ENCODE results near the gene ARFGAP1. TPM values are rescaled to one million over a fixed set of nuclear protein-coding genes. Genes with fewer than 3 reads are reported as not detected.
"Not testable (repeated sequence)": the region's sequence is repeated elsewhere in the genome, so short reads cannot be mapped to it uniquely, and the experiment has no call there.

The ARFGAP1 gene
- total and polyA plus RNA-seq, 3 experiments from 2014 or later, result 22.7 to 77.5 (median 71.0) TPM

DNA sequence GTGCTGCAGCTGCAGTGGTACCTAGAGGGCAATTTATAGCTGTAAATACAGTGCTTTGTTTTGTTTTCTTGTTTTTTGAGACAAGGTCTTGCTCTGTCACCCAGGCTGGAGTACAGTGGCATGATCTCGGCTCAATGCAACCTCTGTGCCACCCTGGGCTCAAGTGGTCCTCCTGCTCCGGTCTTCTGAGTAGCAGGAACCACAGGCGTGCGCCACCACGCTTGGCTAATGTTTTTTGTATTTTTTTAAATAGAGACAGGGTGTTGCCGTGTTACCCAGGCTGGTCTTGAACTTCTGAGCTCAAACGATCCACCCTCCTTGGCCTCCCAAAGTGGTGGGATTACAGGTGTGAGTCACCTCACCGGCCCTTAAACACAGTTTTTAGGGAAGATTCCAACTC, 61.7 kb downstream of the ARFGAP1 start:
- POLR2A ChIA-PET, result no interaction called here
- no peak for DNase-seq
- Histone ChIP-seq H3K27ac (ENCODE audit: low read depth, low read length) (no peak overlapping the region), H3K4me3 (ENCODE audit: low read length) (no peak overlapping the region), H3K36me3 (ENCODE audit: insufficient read depth, low read length) (no peaks in the 10 kb centered on the region), H3K27me3 (ENCODE audit: insufficient read depth, low read length, poor library complexity, severe bottlenecking) (no peaks in the 10 kb centered on the region), H3K4me1 (ENCODE audit: insufficient read depth, low read length) (no peaks in the 10 kb centered on the region), H3K9me3 (ENCODE audit: low read length) (no peaks in the 10 kb centered on the region)
- CTCF ChIA-PET, result no interaction called here
- peaks cover 4 to 10% (median 7%) of the 10 kb centered on the region in 5 donors for H3K9me3 Mint-ChIP-seq
- H3K27ac Mint-ChIP-seq, result no peak overlapping the region
- H3K27me3 Mint-ChIP-seq, result peaks cover 8 to 47% of the 10 kb centered on the region in 2 donors
- H3K4me3 Mint-ChIP-seq, result no peak overlapping the region
- peaks cover 0 to 7% (median 0%) of the 10 kb centered on the region in 3 donors for H3K36me3 Mint-ChIP-seq
- no peaks in the 10 kb centered on the region for H3K4me1 Mint-ChIP-seq

DNA sequence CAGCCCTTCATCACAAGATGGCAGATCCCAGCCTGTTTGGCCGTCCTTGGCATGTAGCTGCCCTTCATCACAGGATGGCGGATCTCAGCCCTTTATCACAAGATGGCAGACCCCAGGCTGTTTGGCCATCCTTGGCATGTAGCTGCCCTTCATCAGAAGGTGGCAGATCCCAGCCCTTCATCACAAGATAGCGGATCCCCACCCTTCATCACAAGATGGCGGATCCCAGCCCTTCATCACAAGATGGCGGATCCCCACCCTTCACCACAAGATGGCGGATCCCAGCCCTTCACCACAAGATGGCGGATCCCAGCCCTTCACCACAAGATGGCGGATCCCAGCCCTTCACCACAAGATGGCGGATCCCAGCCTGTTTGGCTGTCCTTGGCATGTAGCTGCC, 62.4 kb downstream of the ARFGAP1 start:
- H3K36me3 Mint-ChIP-seq; POLR2A ChIA-PET; H3K4me3 ChIP-seq (ENCODE audit: low read length); H3K27ac ChIP-seq (ENCODE audit: low read depth, low read length); H3K27ac Mint-ChIP-seq; H3K9me3 ChIP-seq (ENCODE audit: low read length); CTCF ChIA-PET; H3K27me3 ChIP-seq (ENCODE audit: insufficient read depth, low read length, poor library complexity, severe bottlenecking); DNase-seq; H3K4me1 ChIP-seq (ENCODE audit: insufficient read depth, low read length); H3K4me3 Mint-ChIP-seq; H3K4me1 Mint-ChIP-seq; H3K9me3 Mint-ChIP-seq; H3K36me3 ChIP-seq (ENCODE audit: insufficient read depth, low read length): not testable (repeated sequence)
- peaks cover 8 to 47% of the 10 kb centered on the region in 2 donors for H3K27me3 Mint-ChIP-seq

DNA sequence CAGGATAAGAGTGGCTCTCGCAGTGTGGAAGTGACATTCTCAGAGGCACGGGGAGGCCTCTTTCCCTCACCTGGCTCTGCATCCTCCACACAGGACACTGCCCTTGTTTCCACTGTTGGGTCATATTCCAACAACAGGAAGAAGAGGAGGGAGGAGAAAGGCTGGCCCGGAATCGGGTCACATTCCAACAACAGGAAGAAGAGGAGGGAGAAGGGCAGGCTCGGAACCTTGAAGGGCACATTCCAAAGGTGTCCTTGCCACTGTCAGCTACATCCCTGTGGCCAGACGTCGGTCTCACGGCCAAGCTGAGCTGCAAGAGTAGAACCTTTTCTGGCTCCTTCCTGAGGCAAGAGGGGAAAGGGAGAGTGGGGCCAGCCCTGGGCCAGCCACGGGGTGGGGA, 63.1 kb downstream of the ARFGAP1 start:
- no peaks in the 10 kb centered on the region for H3K9me3 ChIP-seq (ENCODE audit: low read length)
- H3K4me3 ChIP-seq (ENCODE audit: low read length), result no peak overlapping the region
- H3K27me3 ChIP-seq (ENCODE audit: insufficient read depth, low read length, poor library complexity, severe bottlenecking), result no peaks in the 10 kb centered on the region
- Mint-ChIP-seq H3K27ac (no peak overlapping the region), H3K9me3 (peaks cover 0 to 10% (median 7%) of the 10 kb centered on the region in 5 donors), H3K4me1 (no peaks in the 10 kb centered on the region), H3K36me3 (peaks cover 0 to 7% (median 0%) of the 10 kb centered on the region in 3 donors), H3K4me3 (no peak overlapping the region), H3K27me3 (peaks cover 8 to 48% of the 10 kb centered on the region in 2 donors)
- H3K4me1 ChIP-seq (ENCODE audit: insufficient read depth, low read length), result no peaks in the 10 kb centered on the region
- DNase-seq, result no peak
- no peaks in the 10 kb centered on the region for H3K36me3 ChIP-seq (ENCODE audit: insufficient read depth, low read length)
- POLR2A ChIA-PET, result no interaction called here
- CTCF ChIA-PET, result no interaction called here
- H3K27ac ChIP-seq (ENCODE audit: low read depth, low read length), result no peak overlapping the region

DNA sequence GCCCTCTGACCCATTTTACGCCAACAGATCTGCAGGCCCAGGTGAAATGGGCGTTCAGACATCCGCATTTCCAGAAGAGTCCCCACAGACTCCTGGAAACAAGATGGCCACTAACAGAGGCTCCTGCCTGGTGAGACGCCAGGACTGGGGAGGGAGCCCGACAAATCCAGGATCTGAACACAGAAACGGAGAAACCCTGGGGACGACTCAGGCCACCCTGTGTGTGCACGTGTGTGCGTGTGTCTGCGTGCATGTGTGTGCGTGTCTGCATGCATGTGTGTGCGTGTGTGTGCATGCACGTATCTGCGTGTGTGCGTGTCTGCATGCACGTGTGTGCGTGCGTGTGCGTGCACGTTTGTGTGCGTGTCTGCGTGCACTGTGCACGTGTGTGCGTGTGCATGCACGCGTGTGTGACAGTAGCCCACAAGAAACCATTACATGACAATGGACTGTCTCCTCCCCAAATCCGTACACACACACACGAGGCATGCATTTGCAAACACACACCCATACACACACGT, 63.7 kb downstream of the ARFGAP1 start:
- Histone ChIP-seq H3K27me3 (ENCODE audit: insufficient read depth, low read length, poor library complexity, severe bottlenecking) (no peaks in the 10 kb centered on the region), H3K27ac (ENCODE audit: low read depth, low read length) (no peak overlapping the region), H3K4me1 (ENCODE audit: insufficient read depth, low read length) (no peaks in the 10 kb centered on the region), H3K9me3 (ENCODE audit: low read length) (no peaks in the 10 kb centered on the region), H3K4me3 (ENCODE audit: low read length) (no peak overlapping the region), H3K36me3 (ENCODE audit: insufficient read depth, low read length) (no peaks in the 10 kb centered on the region)
- ChIA-PET CTCF (no interaction called here), POLR2A (no interaction called here)
- Mint-ChIP-seq H3K4me1 (no peaks in the 10 kb centered on the region), H3K27ac (no peak overlapping the region), H3K27me3 (peaks cover 8 to 54% of the 10 kb centered on the region in 2 donors), H3K9me3 (peaks cover 0 to 10% (median 7%) of the 10 kb centered on the region in 5 donors), H3K4me3 (no peak overlapping the region), H3K36me3 (peaks cover 0 to 7% (median 0%) of the 10 kb centered on the region in 3 donors)
- no peak for DNase-seq

DNA sequence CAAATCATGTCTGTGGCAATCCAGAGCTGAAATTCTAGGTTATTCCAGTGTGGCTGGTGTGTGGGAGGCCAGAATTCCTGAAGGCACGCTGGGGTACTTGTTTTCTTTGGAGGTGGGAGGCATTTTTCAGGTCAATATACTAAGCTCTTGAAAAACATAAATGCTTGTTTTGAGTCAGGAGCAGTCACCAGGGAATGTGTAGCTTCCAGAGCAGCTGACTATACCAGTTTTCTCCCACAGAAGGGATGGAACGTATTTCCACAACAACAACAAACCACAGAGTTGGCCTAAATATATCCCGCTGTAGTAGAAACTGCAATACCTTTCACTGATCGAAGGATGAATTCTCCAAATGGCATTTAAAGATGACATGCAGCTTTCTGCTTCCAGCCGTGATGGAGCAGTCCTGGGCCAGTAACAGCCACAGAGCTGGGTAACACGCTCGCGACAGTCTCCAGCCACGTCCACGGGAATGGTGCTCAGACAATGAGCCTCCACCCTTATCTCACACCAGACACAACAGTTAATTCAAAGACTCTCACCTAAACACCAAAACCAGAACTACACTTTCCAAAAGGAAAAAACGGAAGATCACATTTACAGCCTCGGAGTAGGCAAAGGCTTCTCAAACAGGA, 65.3 kb downstream of the ARFGAP1 start:
- Mint-ChIP-seq H3K27me3 (peaks cover 7 to 53% of the 10 kb centered on the region in 2 donors), H3K9me3 (no peaks in the 10 kb centered on the region), H3K27ac (no peak overlapping the region), H3K36me3 (no peaks in the 10 kb centered on the region), H3K4me3 (no peak overlapping the region), H3K4me1 (no peaks in the 10 kb centered on the region)
- no peak for DNase-seq
- ChIA-PET CTCF (no interaction called here), POLR2A (no interaction called here)
- Histone ChIP-seq H3K27me3 (ENCODE audit: insufficient read depth, low read length, poor library complexity, severe bottlenecking) (no peaks in the 10 kb centered on the region), H3K36me3 (ENCODE audit: insufficient read depth, low read length) (no peaks in the 10 kb centered on the region), H3K27ac (ENCODE audit: low read depth, low read length) (no peak overlapping the region), H3K9me3 (ENCODE audit: low read length) (no peaks in the 10 kb centered on the region), H3K4me3 (ENCODE audit: low read length) (no peak overlapping the region), H3K4me1 (ENCODE audit: insufficient read depth, low read length) (no peaks in the 10 kb centered on the region)

Other genes starting within 250 kb of the ARFGAP1 start
- 10 to 100 TPM; 47.0 to 47.5 TPM for gene YTHDF1, start 56.7 kb upstream of the ARFGAP1 start, total RNA-seq
- gene YTHDF1, start 56.7 kb upstream of the ARFGAP1 start, polyA plus RNA-seq, result 43.1 TPM
- gene BIRC7, start 36.9 kb upstream of the ARFGAP1 start, total RNA-seq, result not detected
- not detected for gene BIRC7, start 36.9 kb upstream of the ARFGAP1 start, polyA plus RNA-seq
- gene NKAIN4, start 18.4 kb upstream of the ARFGAP1 start, total RNA-seq, result not detected
- gene NKAIN4, start 18.4 kb upstream of the ARFGAP1 start, polyA plus RNA-seq, result not detected
- gene COL20A1, start 20.4 kb downstream of the ARFGAP1 start, total RNA-seq, result under 1 TPM in 1 of 2 experiments, not detected in 1; 0.04 TPM
- gene COL20A1, start 20.4 kb downstream of the ARFGAP1 start, polyA plus RNA-seq, result not detected
- not detected for gene CHRNA4, start 88.5 kb downstream of the ARFGAP1 start, total RNA-seq
- gene CHRNA4, start 88.5 kb downstream of the ARFGAP1 start, polyA plus RNA-seq, result not detected
- not detected for gene KCNQ2, start 199.8 kb downstream of the ARFGAP1 start, total RNA-seq
- gene KCNQ2, start 199.8 kb downstream of the ARFGAP1 start, polyA plus RNA-seq, result not detected
- gene EEF1A2, start 226.3 kb downstream of the ARFGAP1 start, total RNA-seq, result under 1 TPM in 1 of 2 experiments, not detected in 1; 0.20 TPM
- 0.17 TPM for gene EEF1A2, start 226.3 kb downstream of the ARFGAP1 start, polyA plus RNA-seq
- 100 to 1,000 TPM; 207 to 218 TPM for gene PPDPF, start 248.0 kb downstream of the ARFGAP1 start, total RNA-seq
- 137 TPM for gene PPDPF, start 248.0 kb downstream of the ARFGAP1 start, polyA plus RNA-seq